Breast epithelium (tissue), 4 donors: ENCODE measurements around the gene MRGPRG. TPM values are rescaled to one million over a fixed set of nuclear protein-coding genes. Genes with fewer than 3 reads are reported as not detected.
A peak's percentile ranks its signal among the peaks of the same experiment; 100 is the strongest.

Experiments used
- DNase-seq, 2 donors: peaks; one replicate each; pipeline ENCODE4 v3.0.0-alpha.2; 2019; ENCODE audit warnings: low spot score in 2 of 2
- H3K27ac ChIP-seq, 2 donors: fragments of 200-600 bp; sonication (generic) in 1 of 2; one replicate each; pipeline ENCODE4 v1.5.1; 2016 to 2019; ENCODE audit warnings: mild to moderate bottlenecking in 1 of 2
- H3K27me3 ChIP-seq, 2 donors: fragments of 200-600 bp; sonication (generic) in 1 of 2; one replicate each; pipeline versions ENCODE4 v1.5.1 to v1.6.0; 2017 to 2019; ENCODE audit warnings: control low read depth in 1 of 2, mild to moderate bottlenecking in 1 of 2
- H3K36me3 ChIP-seq: fragments of 200-600 bp; one replicate; pipeline ENCODE4 v1.5.1; 2019
- H3K4me1 ChIP-seq, 2 donors: fragments of 200-600 bp; sonication (generic); one replicate each; pipeline ENCODE4 v1.5.1; 2016 to 2019; ENCODE audit warnings: control low read depth in 1 of 2
- H3K4me3 ChIP-seq, 3 donors: fragments of 200-600 bp; sonication (generic); 1 replicate in 2 of 3; 2 replicates in 1 of 3; pipeline ENCODE4 v1.5.1; 2016 to 2019; ENCODE audit warnings: mild to moderate bottlenecking in 3 of 3, moderate library complexity in 2 of 3
- H3K9me3 ChIP-seq, 2 donors: fragments of 200-600 bp; sonication (generic) in 1 of 2; one replicate each; pipeline ENCODE4 v1.5.1; 2016 to 2019; ENCODE audit warnings: control low read depth in 1 of 2
- CTCF ChIP-seq, 3 donors: fragments of 450-650 bp; IDR thresholded peaks; one replicate each; pipeline ENCODE4 v1.5.1; 2016 to 2017; ENCODE audit warnings: antibody characterized with exemption in 3 of 3, mild to moderate bottlenecking in 3 of 3, moderate library complexity in 3 of 3
- POLR2A ChIP-seq: fragments of 450-650 bp; IDR thresholded peaks from one replicate; pipeline ENCODE4 v1.6.1; 2016; ENCODE audit warnings: antibody characterized with exemption, mild to moderate bottlenecking, moderate library complexity
- POLR2AphosphoS5 ChIP-seq, 3 donors: sonication (generic); formaldehyde crosslinking; IDR thresholded peaks; one replicate each; pipeline ENCODE4 v1.6.1; 2017; ENCODE audit warnings: antibody characterized with exemption in 3 of 3
- intact Hi-C: fragments of 100-400 bp; cut with DNase I; formaldehyde crosslinking; loops from one replicate; pipeline ENCODE4 v1.15.1; 2023; ENCODE audit warnings: low total_unique reads
- total RNA-seq, 3 donors: library from RNA; depleted of rRNA; stranded (reverse); fragments of >200 nt; gene quantifications; one replicate each; pipeline ENCODE4 v1.1.0, GENCODE V29; 2016

MRGPRG gene
- total RNA-seq, 3 donors from 2014 or later: not detected

GRCh38 chr11:3231550-3231850 is 12.9 kb upstream of the MRGPRG start:
- Histone ChIP-seq H3K36me3 (no peaks in the 10 kb centered on the region), H3K27me3 (peaks cover 0 to 11% of the 10 kb centered on the region in 2 donors), H3K4me1 (no peaks in the 10 kb centered on the region), H3K4me3 (peak overlapping the region in 2 of 3 donors; percentile 41 to 57), H3K27ac (no peak overlapping the region), H3K9me3 (no peaks in the 10 kb centered on the region)
- intact Hi-C loops: no loop called here
- DNase-seq: no peak
- no peak for TF ChIP-seq POLR2A
- TF ChIP-seq CTCF (IDR thresholded peaks at IDR 0.05): no peak
- no peak for TF ChIP-seq POLR2AphosphoS5 (IDR thresholded peaks at IDR 0.05)

DNA sequence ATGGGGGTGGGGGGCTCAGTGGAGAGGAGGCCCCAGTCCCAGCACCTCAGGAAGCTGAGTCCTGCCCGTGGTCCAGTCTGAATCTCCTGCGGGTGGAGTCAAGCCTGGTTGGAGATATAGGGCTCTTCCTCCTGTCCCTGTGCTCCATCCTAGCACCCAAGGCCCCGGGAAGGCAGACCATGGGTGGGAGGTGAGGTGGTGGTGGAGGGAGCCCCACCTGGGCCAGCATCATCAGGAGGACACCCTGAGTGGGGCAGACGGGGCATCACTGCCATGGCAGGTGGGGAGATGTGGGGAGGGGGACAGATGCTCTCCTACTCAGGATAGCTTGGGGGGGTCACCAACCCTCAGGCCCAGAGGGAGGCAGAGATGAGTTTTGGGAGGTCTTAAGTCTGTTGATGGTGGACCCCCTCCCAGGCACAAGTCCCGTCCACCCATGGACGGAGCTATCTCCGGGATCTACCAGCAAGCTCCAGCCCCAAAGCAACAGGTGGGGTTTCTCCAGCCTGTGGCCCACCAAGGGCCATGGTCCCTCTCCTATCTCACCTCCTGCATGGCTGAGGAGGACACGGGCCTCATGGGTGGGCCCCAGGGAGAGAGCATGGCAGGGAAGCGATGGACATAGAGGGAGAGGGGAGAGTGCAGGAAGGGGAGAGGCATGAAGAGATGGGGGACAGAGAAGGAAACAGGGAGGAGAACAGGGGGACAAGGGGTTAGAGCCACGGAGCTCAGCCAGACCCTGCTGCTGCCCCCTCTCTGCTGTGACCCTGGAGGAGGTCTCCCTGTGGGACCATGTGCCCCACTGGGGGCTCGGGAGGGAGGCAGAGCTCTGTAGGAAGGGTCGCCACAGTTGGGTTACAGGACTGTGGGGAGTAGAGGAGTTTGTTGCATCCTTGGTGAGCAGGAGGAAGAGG is 12.3 kb upstream of the MRGPRG start:
- Histone ChIP-seq H3K27me3 (peaks cover 0 to 11% of the 10 kb centered on the region in 2 donors), H3K27ac (no peak overlapping the region), H3K36me3 (no peaks in the 10 kb centered on the region), H3K4me1 (no peaks in the 10 kb centered on the region), H3K9me3 (no peaks in the 10 kb centered on the region), H3K4me3 (no peak overlapping the region)
- DNase-seq: no peak
- no peak for TF ChIP-seq POLR2AphosphoS5 (IDR thresholded peaks at IDR 0.05)
- TF ChIP-seq POLR2A: no peak
- TF ChIP-seq CTCF (IDR thresholded peaks at IDR 0.05): no peak
- intact Hi-C loops: no loop called here

DNA sequence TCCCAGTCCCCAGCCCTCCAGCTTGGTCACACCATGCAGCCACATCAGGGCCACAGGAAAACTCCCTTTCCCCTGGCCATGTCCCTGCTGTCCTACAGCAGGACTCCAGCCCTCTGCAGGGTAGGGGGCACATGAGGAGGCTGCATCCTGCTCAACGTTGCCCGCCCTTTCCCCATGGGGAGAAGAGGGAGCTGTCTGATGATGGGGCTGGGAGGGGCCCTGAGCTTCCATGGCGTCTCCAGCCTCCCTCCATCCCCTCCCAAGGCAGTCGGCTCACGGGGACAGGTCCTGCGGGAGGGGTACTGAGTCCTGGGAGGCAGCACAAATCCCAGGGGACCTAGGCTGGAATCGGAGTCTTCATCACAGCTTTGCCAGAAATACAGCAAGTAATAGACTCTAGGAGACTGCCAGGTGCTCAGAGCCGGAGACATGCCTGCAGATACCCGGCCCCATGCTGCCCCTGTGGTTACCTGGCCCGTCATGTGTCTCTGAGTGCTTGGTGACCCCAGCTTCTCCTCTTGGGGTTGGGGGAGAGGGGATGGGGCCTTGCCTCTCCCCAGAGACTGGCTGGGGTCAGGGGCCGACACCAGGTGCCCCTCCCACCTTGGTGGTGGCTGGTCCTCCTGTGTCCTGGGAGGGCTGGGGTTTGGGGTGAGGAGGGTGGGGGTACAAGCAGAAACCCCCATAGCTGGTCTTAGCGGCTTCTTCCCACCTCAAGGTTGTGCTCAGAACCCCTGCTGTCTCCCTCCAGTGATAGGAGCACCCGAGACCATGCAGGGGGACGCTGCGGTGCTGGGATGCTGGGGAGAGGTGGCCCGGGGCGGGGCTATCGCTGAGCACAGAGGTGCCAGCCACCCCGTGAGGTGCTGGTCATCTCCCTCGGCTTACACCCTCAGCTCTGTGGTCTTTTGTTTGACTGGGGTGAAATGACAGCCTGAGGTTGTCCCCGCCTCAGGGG is 11.3 kb upstream of the MRGPRG start:
- no peak for DNase-seq
- intact Hi-C loops: no loop called here
- Histone ChIP-seq H3K27me3 (peaks cover 0 to 11% of the 10 kb centered on the region in 2 donors), H3K36me3 (no peaks in the 10 kb centered on the region), H3K27ac (no peak overlapping the region), H3K4me3 (no peak overlapping the region), H3K9me3 (no peaks in the 10 kb centered on the region), H3K4me1 (no peaks in the 10 kb centered on the region)
- no peak for TF ChIP-seq CTCF (IDR thresholded peaks at IDR 0.05)
- TF ChIP-seq POLR2A: no peak
- TF ChIP-seq POLR2AphosphoS5 (IDR thresholded peaks at IDR 0.05): no peak

DNA sequence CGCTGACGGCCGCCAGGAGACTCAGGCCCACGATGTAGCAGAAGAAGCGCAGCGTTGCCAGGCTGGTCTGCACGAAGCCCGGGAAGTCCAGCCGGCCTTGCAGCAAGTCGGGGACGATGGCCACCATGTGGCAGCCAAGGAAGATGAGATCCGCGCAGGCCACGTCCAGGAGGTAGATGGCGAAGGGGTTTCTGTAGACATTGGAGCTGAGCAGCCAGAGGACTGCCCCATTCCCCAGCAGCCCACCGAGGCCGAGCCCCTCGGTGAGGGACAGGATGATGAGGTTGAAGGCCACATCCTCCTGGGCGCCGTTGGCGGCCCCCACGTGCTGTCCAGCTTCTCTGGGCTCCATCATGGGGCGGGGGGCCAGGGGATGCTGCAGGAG is 9.8 kb upstream of the MRGPRG start:
- TF ChIP-seq CTCF (IDR thresholded peaks at IDR 0.05): no peak
- TF ChIP-seq POLR2AphosphoS5 (IDR thresholded peaks at IDR 0.05): no peak
- no peaks in the 10 kb centered on the region for H3K4me1 ChIP-seq
- H3K4me3 ChIP-seq: no peak overlapping the region
- H3K27me3 ChIP-seq: peaks cover 0 to 11% of the 10 kb centered on the region in 2 donors
- H3K27ac ChIP-seq: no peak overlapping the region
- H3K9me3 ChIP-seq: no peaks in the 10 kb centered on the region
- H3K36me3 ChIP-seq: no peaks in the 10 kb centered on the region
- intact Hi-C loops: no loop called here
- DNase-seq: no peak
